Activated CD4-positive, alpha-beta T cell treated with anti-CD3 and anti-CD28 coated beads for 48 hours (primary cell): ENCODE data around the gene FBXW9.
"Not testable (repeated sequence)": the region's sequence is repeated elsewhere in the genome, so short reads cannot be mapped to it uniquely, and the experiment has no call there.

Experiments used
- DNase-seq: peaks from one replicate; pipeline ENCODE4 v3.0.0-alpha.2; 2020

Gene FBXW9

DNA sequence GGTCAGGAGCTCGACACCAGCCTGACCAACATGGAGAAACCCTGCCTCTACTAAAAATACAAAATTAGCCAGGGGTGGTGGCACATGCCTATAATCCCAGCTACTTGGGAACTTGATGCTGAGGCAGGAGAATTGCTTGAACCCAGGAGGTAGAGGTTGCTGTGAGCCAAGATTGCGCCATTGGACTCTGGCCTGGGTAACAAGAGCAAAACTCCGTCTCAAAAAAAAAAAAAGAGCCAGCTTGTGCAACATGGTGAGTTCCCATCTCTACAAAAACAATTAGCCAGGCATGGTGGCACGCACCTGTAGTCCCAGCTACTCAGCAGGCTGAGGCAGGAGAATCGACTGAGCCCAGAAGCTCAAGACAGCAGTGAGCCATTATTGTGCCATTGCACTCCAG is 18.4 kb downstream of the FBXW9 start:
- DNase-seq: not testable (repeated sequence)

DNA sequence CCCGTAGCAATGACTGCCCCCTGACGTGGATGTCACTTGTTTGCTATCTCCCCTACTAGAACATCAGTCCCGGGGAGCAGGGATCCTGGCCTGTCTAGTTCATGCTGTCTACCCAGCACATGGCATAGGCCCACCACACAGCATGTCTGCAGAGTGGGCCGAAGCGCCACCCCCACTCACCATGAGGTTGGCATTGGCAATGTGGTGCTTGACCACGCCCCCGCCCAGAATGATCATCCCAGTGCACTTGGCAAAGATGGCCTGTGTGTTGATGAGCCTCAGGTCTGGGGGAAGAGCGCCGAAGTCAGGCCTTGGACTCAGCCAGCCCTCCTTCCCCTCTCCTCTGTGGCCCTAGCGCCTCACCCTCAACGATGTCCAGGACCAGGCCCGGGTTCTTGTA is 19.5 kb downstream of the FBXW9 start:
- DNase-seq: no peak

DNA sequence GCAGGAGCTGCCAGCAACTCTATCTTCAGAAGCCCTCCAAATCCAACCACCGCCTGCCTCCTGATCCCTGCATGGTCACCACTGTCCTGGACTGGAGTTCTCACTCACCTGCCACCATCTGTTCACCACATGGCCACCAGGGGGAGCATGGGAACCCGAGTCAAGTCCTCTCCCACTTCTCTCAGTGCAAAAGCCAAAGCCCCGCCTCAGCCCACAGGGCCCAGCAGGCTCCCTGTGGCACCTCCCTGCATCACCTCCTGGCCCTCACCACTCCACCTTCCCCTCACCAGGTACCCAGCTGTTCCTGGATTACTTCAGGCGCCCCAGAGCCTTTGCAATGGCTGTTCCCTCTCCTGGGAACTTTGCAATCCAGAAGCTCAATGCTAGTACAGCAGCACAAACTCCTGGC is 20.0 kb downstream of the FBXW9 start:
- peak; percentile 95 for DNase-seq

DNA sequence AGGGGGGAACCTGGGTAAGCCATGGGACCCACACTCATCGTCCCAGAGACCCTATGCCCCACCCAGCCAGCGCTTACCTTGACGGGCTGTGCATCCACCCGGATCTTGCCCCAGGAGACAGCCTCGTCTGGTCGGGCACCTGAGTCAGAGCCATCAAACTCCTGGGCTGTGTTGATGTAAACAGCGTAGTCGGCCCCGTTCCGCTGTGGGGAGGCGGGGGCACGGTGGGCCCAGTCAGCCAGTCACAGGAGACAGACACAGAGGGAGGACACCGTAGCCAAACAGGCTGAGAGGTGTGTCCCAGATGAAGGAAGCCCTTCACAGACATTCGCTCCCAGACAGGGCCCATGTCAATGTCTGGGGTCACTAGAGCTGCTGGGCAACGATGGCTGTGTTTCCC is 20.5 kb downstream of the FBXW9 start:
- no peak for DNase-seq

DNA sequence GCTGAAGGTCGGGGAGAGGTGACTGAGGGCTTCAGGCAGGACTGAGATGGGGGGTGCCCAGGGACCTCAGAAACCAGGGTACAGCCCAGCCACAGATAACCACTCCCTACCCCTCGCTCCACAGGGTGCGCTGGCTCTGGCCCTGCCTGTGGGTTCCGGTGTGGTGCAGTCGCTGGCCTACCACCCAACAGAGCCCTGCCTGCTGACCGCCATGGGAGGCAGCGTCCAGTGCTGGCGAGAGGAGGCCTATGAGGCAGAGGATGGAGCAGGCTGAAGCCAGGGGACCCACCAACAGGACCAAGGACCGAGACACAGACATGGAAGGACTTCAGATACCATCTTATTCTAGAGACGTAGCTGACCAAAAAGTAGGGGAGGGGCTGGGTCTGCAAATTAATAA is 21.0 kb downstream of the FBXW9 start:
- DNase-seq: no peak

DNA sequence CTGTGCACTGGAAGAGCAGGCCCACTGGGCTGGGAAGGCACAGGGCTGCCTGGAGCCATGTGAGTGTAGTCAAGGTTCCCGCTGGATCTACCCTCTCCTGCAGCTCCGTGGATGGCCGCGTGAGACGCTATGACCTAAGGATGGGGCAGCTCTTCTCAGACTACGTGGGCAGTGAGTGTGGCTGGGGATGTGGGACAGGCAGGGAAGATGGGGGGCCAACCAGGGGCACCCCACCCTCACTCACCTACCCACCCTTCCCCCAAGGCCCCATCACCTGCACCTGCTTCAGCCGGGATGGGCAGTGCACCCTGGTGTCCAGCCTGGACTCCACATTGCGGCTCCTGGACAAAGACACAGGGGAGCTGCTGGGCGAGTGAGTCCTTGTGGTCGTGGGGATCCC is 23.7 kb downstream of the FBXW9 start:
- no peak for DNase-seq

DNA sequence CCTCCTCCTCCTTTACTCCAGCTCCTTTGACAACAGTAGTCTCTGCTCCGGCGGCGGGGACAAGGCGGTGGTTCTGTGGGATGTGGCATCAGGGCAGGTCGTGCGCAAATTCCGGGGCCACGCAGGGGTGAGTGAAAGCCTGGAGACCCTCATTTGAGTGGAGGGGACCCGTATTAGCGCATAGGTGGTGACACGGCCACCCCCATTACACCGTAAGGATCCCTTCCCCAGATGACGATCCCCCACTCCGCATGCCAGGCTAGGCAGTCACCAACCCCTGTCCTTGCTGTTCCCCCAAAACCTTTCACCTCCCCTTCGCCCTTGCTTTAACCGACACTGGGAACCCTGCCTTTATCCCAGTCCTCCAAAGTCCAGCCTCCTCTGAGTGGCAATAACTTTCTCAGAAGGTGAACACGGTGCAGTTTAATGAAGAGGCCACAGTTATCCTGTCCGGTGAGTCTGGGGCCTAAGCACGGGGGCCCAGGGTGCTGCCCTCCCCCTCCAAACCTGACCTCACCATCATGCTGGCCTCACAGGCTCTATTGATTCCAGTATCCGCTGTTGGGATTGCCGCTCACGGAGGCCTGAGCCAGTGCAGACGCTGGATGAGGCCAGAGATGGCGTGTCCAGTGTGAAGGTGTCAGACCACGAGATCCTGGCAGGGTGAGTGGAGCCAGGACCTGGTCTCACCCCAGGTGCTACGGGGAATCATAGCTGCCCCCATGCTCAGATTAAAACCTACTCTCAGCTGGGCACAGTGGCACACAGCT is 26.1 kb downstream of the FBXW9 start:
- no peak for DNase-seq

DNA sequence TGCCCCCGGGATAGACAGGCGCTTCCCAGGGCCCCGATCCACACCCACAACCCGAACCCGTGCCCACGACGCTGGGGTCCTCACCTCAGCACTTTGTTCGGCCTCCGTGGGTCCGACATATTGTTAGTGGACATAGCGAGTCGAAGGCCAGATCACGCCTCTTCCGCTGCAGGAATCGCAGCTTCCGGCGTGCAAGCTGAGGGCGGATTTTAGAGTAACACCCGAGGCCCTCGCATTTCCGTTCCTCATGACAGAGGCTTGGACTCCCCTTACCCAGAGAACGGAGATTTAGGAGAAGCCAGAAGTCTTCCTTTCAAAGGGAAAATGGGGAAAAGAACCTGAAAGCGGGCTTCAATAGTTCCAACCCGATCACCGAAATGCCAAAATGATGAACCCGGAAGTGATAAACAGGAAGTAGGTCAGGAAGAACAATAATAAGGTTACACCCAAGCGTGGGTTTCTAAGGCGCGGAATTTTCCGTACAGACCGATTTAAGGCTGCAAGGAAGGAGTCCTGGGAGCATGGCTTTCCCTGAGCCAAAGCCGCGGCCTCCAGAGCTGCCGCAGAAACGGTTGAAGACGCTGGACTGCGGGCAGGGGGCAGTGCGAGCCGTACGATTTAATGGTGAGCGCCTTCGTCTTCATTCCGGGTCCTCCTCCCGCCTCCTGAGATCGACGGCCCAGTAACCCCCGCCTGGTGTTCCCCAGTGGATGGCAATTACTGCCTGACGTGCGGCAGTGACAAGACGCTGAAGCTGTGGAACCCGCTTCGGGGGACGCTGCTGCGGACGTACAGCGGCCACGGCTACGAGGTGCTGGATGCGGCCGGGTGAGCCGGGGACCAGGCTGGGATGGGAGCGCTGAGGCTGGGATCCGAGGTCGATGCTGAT is 26.9 kb downstream of the FBXW9 start:
- DNase-seq: peak; percentile 81

DNA sequence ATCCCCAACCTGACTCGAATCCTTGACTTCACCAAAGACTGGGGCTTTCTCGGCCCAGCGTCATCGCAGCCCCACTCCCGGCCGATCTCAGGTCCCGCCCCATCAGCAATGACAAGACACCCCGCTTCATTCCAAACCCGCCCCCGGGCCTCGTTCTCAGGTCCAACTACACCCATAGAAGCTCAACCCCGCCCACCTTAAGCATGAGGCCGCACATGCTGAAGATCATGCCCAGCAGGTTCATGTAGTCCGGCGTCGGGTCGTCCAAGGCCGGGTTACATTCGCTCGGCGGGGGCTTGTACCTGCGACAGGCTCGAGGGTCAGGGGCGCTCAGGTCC is 27.5 kb downstream of the FBXW9 start:
- DNase-seq: peak; percentile 78

DNA sequence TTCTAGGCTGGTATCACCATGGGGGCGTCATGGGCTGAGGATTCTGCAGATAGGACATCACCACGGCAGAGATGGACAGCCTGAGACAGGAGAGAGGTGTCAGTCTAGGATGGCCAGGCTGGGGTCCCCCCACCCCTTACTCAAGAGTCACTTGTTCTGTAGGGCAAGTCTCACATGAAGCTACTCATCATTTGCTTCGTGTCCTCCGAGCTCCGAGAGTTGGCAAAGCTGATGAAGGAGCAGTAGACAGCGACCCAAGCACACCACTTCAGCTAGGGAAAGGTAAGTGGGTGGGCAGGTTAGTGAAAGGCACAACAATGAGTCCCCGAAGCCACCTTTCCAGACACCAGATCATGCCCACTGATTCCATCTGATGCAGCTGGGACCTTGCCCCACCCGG is 28.1 kb downstream of the FBXW9 start:
- DNase-seq: no peak

DNA sequence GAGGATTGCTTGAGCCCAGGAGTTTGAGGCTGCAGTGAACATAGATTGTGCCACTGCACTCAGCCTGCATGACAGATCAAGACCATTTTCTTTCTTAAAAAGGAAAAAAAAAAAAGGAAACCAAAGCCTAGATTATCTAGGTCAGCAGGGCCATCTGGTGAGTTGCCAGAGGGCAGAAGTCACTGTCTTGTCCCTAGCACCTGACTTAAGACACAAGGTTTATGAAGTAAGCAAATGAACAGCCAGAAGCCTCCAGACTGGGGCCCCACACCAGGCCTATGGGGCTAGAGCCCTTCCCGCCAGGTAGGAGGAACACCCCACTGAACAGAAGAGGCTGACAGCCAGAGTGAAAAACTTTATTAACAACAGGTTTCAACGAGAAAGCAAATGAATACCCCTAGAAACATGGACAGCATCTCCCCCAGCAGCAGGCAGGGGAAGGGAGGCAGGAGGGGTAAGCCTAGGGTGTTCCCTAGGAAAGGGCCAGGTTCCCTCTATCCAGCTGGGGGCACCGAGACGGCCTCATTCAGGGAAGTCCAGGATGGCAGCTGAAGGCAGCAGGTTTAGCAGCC is 28.6 kb downstream of the FBXW9 start:
- DNase-seq: no peak

DNA sequence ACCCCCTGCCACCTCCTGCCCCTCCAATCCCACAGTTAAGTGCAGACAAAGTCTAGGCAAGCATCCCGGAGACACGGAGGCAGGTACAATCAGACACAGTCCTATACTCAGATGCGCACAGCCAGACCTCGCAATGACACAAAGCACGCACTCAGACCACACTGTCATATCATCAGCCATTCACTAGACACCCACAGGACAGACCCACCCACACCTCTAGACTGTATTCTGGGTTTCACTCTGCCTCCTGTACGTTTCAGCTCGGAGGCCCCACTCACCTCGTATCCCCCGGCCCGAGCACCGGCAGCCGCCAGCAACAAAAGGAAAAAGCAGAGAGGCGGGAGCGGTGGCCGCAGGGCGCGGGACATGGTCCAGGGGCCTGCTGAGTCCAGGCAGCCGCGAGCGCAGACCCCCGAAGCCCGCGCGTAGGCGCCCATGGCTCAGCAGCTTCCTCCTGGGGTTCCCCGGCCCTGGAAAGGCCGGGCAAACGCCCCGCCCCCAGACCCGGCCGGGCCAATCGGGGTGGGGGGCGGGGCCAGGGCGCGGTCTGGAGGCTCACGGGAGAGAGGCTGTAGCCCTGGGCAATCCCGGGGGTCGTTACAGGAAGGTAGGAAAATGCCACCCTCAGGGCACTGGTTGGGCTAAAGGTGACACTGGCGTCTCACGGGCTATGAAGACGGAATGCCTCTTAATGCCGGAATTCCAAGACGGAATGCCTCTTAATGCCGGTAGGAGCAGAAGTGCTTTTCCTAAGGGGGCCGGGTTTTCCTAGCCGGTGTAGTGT is 30.0 kb downstream of the FBXW9 start, which contains the start of the genes MAN2B1 and WDR83:
Gene MAN2B1, minus strand, starts transcription at position 478 of the 784 bp plus-strand sequence. Its CDS starts 41 bp downstream, at position 437.
Gene WDR83, plus strand, starts transcription at position 543 of the 784 bp plus-strand sequence. CDS start 2,984 bp downstream, outside the sequence.
- peak; percentile 85 for DNase-seq

DNA sequence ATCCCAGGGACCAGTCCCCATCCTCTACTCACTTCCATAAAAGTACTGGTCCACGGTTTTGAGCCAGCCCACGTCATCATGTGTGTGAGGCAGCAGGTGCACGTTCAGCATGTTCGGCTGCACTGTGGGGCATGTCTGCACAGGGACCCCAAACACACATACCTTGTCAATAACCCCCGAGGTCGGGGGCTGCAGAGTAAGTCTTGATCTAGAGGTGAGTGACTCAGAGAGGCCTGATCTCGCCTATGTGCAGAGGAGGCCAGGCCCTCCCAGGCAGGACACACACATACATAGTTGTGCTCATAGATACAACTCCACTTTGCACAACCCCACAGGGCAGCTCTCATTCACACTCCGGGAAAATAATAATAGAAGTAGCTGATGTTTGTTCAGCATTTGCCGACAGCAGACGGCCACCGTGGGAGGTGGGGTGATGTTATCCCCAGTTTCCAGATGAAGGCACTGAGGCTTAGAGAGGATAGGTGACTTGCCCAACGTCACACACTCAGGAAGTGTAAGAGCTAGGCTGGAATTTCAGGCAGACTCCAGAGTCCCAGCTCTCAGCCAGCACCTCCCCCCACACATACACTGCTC is 30.7 kb downstream of the FBXW9 start:
- DNase-seq: peak; percentile 34

DNA sequence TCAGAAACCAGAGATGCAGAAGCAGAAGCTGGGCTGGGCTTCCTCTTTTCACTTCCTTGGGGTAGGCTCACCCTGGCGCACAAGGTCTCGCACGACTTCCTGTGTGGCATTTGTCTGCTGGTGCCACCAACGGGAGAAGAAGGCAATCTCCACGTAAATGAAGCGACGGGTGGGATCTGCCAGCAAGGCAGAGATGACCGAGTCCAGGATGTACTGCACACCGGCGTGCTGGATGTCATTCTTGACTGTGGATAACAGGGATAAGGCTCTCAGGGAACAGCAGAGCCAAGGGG is 31.2 kb downstream of the FBXW9 start:
- DNase-seq: peak; percentile 75

DNA sequence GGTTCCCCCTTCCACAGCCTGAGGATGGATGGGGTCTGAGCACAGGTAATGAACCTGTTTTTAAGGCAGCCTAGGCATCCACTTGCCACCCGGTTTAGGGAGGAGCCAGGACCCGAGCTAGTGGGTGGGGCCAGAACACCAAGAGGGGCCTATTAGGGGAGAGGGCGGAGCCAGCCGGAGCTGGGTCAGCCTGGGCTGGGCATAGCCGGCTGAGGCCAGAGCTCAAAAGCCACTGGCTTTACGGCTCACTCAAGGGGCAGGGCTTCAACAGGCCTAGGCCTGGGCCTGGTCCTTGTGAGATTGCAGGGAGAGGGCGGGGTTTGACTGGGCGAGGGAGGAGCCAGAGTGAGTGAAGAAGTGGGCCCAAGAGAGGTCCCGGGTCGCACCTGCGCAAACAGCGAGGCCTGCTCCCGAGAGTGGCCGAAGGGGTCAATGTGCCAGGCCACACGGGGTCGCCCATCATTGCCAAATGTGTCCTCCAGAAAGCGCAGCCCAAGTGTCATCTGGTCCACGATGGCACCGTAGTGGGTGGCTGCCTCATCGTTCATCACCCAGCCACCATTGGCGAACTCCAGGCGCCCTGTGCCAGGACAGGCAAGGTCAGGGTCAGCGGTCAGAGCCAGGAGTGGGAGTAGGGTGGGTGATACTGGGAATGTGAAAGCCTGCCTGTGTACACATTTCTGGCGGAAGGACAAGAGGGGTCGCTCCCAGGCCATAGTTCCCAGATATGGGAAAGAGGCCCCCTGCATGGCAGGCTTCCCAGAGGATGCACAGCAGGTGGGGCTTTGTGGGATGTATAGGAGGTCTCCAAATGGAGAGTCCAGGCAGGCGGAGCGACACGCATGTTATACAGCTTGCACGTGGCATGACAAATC is 31.8 kb downstream of the FBXW9 start:
- peak; percentile 43 for DNase-seq

DNA sequence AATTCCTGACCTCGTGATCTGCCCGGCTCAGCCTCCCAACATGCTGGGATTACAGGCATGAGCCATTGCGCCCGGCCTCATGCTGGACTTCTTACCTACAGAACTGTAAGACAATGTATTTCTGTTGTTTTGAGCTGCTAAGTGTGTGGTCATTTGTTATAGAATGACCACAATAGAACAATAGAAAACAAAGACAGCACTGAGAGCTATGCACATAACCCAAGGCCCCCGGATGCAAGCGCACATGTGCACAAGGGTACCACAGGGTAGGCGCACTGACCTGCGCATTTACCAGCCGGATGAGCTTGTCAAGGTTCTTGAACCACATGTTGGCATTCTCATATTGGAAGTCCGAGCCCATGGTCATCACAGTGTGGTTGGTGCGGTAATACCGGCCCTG is 35.5 kb downstream of the FBXW9 start:
- no peak for DNase-seq

DNA sequence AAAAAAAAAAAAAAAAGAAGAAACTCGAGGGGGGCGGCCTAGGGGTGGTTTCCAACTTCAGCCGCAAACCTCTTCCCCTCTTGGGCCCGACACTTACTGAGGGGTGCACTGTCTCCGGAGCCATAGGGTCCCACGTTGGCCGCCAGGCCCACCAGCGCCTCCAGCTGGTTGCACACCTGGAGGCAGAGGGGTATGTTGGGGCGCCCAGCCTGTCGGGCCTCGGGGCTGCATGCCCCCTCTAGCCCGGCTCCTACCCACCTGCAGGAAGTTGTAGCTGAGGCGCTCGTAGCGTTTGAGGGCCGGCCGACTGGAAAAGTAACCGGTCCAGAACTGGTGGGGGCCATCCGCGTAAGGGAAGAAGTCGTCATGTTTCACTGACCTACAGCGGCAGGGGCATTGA is 38.5 kb downstream of the FBXW9 start:
- no peak for DNase-seq

DNA sequence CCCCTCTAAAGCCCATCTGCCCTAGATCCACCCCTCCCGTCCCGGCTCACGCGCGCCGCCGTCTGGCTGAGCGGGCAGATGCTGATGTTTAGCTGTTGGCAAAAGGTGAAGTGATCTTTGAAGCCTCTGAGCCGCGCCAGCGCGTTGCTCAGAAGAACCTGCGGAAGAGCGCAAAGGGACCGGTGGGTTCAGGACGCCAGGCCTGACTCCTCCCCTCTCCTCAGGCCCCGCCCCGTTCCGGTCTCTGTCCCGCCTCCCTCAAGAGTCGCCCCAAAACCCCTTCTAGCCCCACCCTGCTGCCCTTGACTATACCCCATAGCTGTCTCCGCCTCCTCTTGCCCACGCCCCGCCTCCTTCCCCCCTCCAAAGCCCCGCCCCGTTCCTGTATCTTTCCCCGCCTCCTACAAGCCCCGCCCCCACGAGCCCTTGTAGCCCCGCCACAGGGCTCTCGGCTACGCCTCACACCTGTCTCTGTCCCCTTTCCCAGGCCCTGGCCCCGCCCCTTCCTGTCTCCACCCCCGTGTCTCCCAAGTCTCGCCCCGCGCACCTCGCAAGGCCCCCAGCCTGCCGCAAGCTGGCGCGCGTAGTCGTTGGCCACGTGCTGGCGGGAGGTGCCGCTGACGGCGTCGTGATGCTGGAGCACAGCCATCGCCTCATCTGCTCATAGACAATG is 39.4 kb downstream of the FBXW9 start:
- DNase-seq: peak; percentile 72

DNA sequence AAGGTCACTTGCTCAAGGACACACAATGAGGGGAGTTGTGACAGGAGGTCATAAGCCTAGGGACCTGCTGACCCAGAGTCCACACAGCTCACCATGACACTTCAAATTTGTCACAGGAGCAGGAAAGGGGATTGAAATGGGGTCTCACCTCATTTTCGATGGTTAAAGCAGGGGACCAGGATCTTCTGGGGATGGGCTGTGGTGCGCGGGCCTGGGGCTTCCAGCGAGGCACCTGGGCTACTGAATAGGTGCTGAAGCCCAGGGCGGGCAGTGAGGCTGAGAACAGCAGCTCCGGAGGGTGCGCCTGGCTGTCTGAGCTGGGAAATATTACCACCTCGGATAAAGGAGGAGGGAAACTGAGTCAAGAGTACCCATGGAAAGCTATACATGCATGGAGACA is 40.9 kb downstream of the FBXW9 start:
- no peak for DNase-seq

DNA sequence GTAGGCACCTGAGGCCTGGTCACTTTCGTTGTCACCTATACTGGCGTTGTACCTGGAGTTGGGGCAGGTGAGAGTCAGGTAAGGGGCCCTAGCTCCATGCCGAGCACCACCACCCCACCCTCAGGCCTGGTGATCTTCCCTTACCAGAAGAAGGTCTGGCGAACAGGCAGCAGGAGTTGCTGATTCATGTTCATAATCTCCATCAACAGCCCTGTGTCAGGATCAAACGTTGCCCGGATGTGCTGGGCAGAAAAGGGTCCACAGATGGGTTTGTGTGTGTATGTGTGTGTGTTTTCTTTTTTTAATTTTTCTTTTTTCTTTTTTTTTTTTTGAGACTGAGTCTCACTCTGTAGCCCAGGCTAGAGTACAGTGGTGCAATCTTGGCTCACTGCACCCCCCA is 44.2 kb downstream of the FBXW9 start:
- no peak for DNase-seq

DNA sequence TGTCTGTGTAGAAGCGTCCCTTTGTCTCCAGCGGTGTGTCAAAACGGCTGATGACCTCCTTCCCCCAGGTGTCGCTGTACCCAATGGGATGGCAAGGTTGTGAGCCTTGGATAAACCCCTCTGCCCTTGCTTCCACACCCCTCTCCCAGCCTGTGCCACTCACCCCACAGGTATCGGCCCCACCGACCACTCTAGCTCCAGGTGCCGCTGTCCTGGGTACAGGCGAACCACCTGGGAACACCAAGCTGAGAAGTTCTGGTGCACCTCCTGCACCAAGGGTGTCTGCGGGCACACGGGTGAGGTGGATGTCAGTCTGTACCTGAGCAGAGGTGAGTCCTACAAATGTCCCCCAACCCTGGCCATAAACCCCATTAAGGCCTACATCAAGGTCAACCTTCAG is 46.5 kb downstream of the FBXW9 start:
- no peak for DNase-seq
